ENCODE results near the gene NENF. TPM values are rescaled to one million over a fixed set of nuclear protein-coding genes. Genes with fewer than 3 reads are reported as not detected.

The NENF gene
- total RNA-seq, 4 donors from 2014 or later = 67.9 to 99.3 (median 91.7) TPM

- Histone ChIP-seq H3K36me3 (no peaks in the 10 kb centered on the region), H3K9me3 (no peaks in the 10 kb centered on the region), H3K27ac (replicated peaks in 1 of 4) (peak overlapping the region; percentile 91 to 96 (median 92)), H3K4me1 (peaks cover 11 to 33% (median 21%) of the 10 kb centered on the region in 4 donors), H3K4me3 (peak overlapping the region; percentile 83 to 99 (median 90)), H3K27me3 (no peaks in the 10 kb centered on the region)
- intact Hi-C loops (cut with DNase I) = no loop called here
- WGBS = 57% methylated on average over 10 of the region's 17 CpGs
- TF ChIP-seq CTCF (IDR thresholded peaks at IDR 0.05) = no peak
- no peak for TF ChIP-seq POLR2A (IDR thresholded peaks at IDR 0.05; ENCODE audit: low read depth)
- TF ChIP-seq POLR2AphosphoS5 (IDR thresholded peaks at IDR 0.05) = no peak
- no peak for DNase-seq (ENCODE audit: extremely low spot score)
Measured at GRCh38 chr1:212433577-212434462, 1.1 kb downstream of the NENF start.

GRCh38 chr1:212434992-212435391, 2.3 kb downstream of the NENF start:
- H3K9me3 ChIP-seq = no peaks in the 10 kb centered on the region
- WGBS = 100% methylated on average over 4 of the region's 4 CpGs

GRCh38 chr1:212437179-212437798, 4.6 kb downstream of the NENF start:
- Histone ChIP-seq H3K27ac (replicated peaks in 1 of 4) (no peak overlapping the region), H3K4me1 (peaks cover 15 to 37% (median 22%) of the 10 kb centered on the region in 4 donors), H3K4me3 (no peak overlapping the region), H3K36me3 (peaks cover 0 to under 1% (median 0%) of the 10 kb centered on the region in 4 donors), H3K9me3 (no peaks in the 10 kb centered on the region), H3K27me3 (no peaks in the 10 kb centered on the region)
- TF ChIP-seq EP300 (IDR thresholded peaks at IDR 0.05) (no peak), POLR2A (IDR thresholded peaks at IDR 0.05; ENCODE audit: low read depth) (no peak), CTCF (IDR thresholded peaks at IDR 0.05) (no peak), POLR2AphosphoS5 (IDR thresholded peaks at IDR 0.05) (no peak)
- 94% methylated on average over 4 of the region's 4 CpGs for WGBS
- intact Hi-C loops (cut with DNase I) = no loop called here
- no peak for DNase-seq (ENCODE audit: extremely low spot score)

More at GRCh38 chr1:212434992-212435391, 2.3 kb downstream of the NENF start:
- DNase-seq (ENCODE audit: extremely low spot score) = no peak
- intact Hi-C loops (cut with DNase I) = no loop called here
- H3K36me3 ChIP-seq = no peaks in the 10 kb centered on the region
- peaks cover 14 to 37% (median 21%) of the 10 kb centered on the region in 4 donors for H3K4me1 ChIP-seq
- TF ChIP-seq EP300 (IDR thresholded peaks at IDR 0.05) (no peak), CTCF (IDR thresholded peaks at IDR 0.05) (no peak), POLR2AphosphoS5 (IDR thresholded peaks at IDR 0.05) (no peak), POLR2A (IDR thresholded peaks at IDR 0.05; ENCODE audit: low read depth) (no peak)
- no peaks in the 10 kb centered on the region for H3K27me3 ChIP-seq
- H3K27ac ChIP-seq (replicated peaks in 1 of 4) = peak overlapping the region in 1 of 4 donors; percentile 93
- no peak overlapping the region for H3K4me3 ChIP-seq

- peaks cover 0 to 11% (median 4%) of the 10 kb centered on the region in 4 donors for H3K36me3 ChIP-seq
Measured at GRCh38 chr1:212438831-212439237, 6.1 kb downstream of the NENF start.

More at GRCh38 chr1:212438831-212439237, 6.1 kb downstream of the NENF start:
- no peaks in the 10 kb centered on the region for H3K9me3 ChIP-seq
- no peak for TF ChIP-seq EP300 (IDR thresholded peaks at IDR 0.05)
- no peak for TF ChIP-seq POLR2AphosphoS5 (IDR thresholded peaks at IDR 0.05)
- TF ChIP-seq POLR2A (IDR thresholded peaks at IDR 0.05; ENCODE audit: low read depth) = no peak
- no peak for TF ChIP-seq CTCF (IDR thresholded peaks at IDR 0.05)
- H3K27ac ChIP-seq (replicated peaks in 1 of 4) = no peak overlapping the region
- peaks cover 9 to 29% (median 15%) of the 10 kb centered on the region in 4 donors for H3K4me1 ChIP-seq
- intact Hi-C loops (cut with DNase I) = no loop called here
- WGBS = 95% methylated on average over 2 of the region's 2 CpGs
- DNase-seq (ENCODE audit: extremely low spot score) = no peak
- H3K4me3 ChIP-seq = no peak overlapping the region
- no peaks in the 10 kb centered on the region for H3K27me3 ChIP-seq
